ENCODE data around the gene PDE4B. TPM values are rescaled to one million over a fixed set of nuclear protein-coding genes. Genes with fewer than 3 reads are reported as not detected.

Gene PDE4B
- total and polyA plus RNA-seq, 9 of the 15 experiments (the other 6 are each of a cell fraction or from before 2014, with no cell fraction given), result 0.09 TPM; not detected in 8

DNA sequence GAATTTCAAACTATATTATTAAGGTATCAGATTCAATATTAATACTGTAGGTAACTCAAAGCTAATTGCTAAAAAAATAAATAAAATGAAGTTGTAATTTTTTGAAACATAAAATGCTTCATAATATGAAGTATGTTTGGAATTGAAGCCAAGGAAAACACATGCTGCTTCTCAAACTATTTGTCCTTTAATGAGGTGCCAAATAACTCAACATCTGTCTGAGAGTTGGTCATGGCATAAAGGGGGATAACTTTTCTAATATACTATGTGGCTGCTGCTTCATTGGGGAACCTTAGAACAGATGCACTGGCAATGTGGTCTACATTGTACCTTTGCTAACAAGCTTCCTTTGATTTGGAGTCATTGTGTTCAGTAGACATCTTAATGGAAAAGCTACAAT, 96.7 kb downstream of the PDE4B start (continued):
- TF ChIP-seq, protein P1, sequence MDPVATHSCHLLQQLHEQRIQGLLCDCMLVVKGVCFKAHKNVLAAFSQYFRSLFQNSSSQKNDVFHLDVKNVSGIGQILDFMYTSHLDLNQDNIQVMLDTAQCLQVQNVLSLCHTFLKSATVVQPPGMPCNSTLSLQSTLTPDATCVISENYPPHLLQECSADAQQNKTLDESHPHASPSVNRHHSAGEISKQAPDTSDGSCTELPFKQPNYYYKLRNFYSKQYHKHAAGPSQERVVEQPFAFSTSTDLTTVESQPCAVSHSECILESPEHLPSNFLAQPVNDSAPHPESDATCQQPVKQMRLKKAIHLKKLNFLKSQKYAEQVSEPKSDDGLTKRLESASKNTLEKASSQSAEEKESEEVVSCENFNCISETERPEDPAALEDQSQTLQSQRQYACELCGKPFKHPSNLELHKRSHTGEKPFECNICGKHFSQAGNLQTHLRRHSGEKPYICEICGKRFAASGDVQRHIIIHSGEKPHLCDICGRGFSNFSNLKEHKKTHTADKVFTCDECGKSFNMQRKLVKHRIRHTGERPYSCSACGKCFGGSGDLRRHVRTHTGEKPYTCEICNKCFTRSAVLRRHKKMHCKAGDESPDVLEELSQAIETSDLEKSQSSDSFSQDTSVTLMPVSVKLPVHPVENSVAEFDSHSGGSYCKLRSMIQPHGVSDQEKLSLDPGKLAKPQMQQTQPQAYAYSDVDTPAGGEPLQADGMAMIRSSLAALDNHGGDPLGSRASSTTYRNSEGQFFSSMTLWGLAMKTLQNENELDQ (CRISPR knock-in tag; IDR thresholded peaks at IDR 0.05; ENCODE audit: borderline replicate concordance), result no peak
- TF ChIP-seq, protein P2, sequence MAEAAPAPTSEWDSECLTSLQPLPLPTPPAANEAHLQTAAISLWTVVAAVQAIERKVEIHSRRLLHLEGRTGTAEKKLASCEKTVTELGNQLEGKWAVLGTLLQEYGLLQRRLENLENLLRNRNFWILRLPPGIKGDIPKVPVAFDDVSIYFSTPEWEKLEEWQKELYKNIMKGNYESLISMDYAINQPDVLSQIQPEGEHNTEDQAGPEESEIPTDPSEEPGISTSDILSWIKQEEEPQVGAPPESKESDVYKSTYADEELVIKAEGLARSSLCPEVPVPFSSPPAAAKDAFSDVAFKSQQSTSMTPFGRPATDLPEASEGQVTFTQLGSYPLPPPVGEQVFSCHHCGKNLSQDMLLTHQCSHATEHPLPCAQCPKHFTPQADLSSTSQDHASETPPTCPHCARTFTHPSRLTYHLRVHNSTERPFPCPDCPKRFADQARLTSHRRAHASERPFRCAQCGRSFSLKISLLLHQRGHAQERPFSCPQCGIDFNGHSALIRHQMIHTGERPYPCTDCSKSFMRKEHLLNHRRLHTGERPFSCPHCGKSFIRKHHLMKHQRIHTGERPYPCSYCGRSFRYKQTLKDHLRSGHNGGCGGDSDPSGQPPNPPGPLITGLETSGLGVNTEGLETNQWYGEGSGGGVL (CRISPR knock-in tag; IDR thresholded peaks at IDR 0.05), result no peak
- TF ChIP-seq ZFX (CRISPR knock-in tag; IDR thresholded peaks at IDR 0.05) (no peak), FOXP1 (CRISPR knock-in tag; IDR thresholded peaks at IDR 0.05) (no peak)

DNA sequence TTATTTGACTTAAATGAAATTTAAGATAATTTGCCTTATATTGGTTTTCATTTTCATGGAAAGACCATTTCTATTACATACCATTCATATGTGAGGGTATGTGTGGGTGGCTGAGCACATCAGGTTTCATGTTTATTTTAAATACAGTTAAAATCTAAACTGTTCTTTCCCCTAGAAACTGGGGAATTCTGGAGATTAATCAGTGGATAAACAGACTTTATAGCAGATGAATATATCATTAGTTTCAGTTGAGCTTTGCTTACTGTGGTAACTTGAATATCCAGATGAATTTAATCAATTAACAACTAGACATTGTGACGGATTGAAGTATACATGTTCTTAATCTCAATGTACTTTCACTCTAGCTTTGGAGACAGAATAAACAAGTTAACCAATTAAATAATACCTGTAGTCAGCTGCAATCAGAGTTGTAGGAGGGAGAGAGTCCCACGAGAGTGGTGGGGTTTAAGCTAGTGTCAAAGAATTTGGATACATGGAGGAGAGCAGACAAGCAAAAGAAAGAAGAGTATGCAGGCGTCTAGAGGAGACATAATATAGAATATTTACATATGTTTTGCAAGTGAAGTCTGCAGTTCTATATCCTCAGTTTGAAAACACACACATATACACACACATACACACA, 97.6 kb downstream of the PDE4B start:
- H3K9me1 ChIP-seq (ENCODE audit: control insufficient read depth, insufficient read depth, low read length), result no peaks in the 10 kb centered on the region
- no peaks in the 10 kb centered on the region for H3K27me3 ChIP-seq (ENCODE audit: control insufficient read depth in 2 of 2, insufficient read depth in 2 of 2, low read length in 2 of 2)
- FAIRE-seq (no peak), ATAC-seq (no peak), DNase-seq (ENCODE audit: extremely low read depth in 1 of 4, low spot score in 3 of 4) (no peak)
- no peaks in the 10 kb centered on the region for H3K79me2 ChIP-seq (ENCODE audit: control insufficient read depth, insufficient read depth, low read length)
- H2AFZ ChIP-seq (ENCODE audit: low read depth, low read length), result no peak overlapping the region
- no peaks in the 10 kb centered on the region for H3K4me1 ChIP-seq (replicated peaks in 1 of 2; ENCODE audit: control insufficient read depth in 2 of 2, insufficient read depth in 2 of 2, low read length in 2 of 2)
- TF ChIP-seq SREBF2 (CRISPR knock-in tag; IDR thresholded peaks at IDR 0.05), result no peak
- TF ChIP-seq SNRNP70 (optimal IDR thresholded peaks at IDR 0.05; ENCODE audit: low read depth, low read length), result no peak
- no peak overlapping the region for H3K4me2 ChIP-seq (ENCODE audit: insufficient read depth, low read length)
- no peaks in the 10 kb centered on the region for H4K20me1 ChIP-seq (replicated peaks; ENCODE audit: control insufficient read depth, insufficient read depth, low read length)
- H3K9ac ChIP-seq (ENCODE audit: insufficient read depth in 1 of 2, low read depth in 2 of 2, low read length in 2 of 2), result no peak overlapping the region
- intact Hi-C loops (cut with micrococcal nuclease), result no loop called here
- H3K36me3 ChIP-seq (ENCODE audit: control insufficient read depth, insufficient read depth, low read length), result no peaks in the 10 kb centered on the region
- in situ Hi-C loops (cut with MboI), result no loop called here
- ChIA-PET CTCF (ENCODE audit: low intra/inter-chr PET ratio) (no interaction called here), POLR2A (no interaction called here)
- H3K27ac ChIP-seq (ENCODE audit: extremely low read depth, low read depth, low read length), result no peak overlapping the region
- BruUV-seq (replicated peaks), result no TSS peak
- WGBS (ENCODE audit: insufficient coverage, low coverage, missing lambda C conversion rate), result 0% methylated on average over 3 of the region's 3 CpGs
- H3K4me3 ChIP-seq, result no peak overlapping the region
- no peaks in the 10 kb centered on the region for H3K9me3 ChIP-seq (replicated peaks; ENCODE audit: control insufficient read depth, insufficient read depth, low read depth, low read length)
